ENCODE data around the gene CCDC112. TPM values are rescaled to one million over a fixed set of nuclear protein-coding genes. Genes with fewer than 3 reads are reported as not detected.
"Not testable (repeated sequence)": the region's sequence is repeated elsewhere in the genome, so short reads cannot be mapped to it uniquely, and the experiment has no call there.

The CCDC112 gene, protein sequence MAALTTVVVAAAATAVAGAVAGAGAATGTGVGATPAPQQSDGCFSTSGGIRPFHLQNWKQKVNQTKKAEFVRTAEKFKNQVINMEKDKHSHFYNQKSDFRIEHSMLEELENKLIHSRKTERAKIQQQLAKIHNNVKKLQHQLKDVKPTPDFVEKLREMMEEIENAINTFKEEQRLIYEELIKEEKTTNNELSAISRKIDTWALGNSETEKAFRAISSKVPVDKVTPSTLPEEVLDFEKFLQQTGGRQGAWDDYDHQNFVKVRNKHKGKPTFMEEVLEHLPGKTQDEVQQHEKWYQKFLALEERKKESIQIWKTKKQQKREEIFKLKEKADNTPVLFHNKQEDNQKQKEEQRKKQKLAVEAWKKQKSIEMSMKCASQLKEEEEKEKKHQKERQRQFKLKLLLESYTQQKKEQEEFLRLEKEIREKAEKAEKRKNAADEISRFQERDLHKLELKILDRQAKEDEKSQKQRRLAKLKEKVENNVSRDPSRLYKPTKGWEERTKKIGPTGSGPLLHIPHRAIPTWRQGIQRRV
- total RNA-seq = 5.1 TPM
- long read RNA-seq, partial matches to known transcripts = 0 of 6 reads
- long read RNA-seq, other reads (novel, unspliced or antisense) = 0 of 6 reads

DNA sequence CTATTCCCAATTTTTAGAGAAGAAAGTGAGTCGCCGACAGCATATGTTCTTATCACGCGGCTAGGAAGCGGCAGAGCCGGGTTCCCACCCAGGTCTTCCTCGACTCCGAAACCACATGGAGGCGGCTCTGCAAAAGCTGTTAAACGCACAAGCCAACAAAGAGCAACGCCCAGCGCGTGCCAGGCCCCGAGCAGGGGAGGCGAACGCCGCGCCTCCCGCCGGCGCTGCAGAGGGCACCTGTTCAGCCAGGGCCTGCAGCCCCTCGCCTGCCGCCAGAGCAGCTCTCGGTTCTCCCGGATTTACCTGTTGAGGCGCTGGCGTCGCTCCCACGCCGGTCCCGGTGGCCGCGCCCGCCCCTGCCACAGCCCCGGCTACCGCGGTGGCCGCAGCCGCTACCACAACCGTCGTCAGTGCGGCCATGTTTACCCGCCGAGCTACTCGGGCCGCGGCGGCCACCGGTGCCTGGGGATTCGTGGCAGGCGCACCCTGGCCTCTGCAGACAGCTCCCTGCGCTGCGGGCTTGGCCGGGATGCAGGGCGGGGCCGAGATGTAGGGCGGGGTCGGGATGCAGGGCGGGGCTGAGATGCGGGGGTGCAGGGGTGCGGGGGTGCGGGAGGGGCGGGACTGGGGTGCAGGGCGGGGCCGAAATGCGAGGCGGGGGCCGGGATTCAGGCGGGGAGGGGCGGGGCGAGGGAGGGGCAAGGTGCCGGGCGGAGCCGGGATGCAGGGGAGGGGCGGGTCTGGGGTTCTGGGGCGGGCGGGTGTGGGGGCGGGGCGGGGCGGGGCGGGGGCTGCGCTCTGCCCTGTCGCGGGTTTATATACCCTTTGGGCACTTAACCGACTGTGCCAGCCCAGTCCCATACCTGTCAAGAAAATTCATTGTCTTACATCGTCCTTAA, at the start of gene CCDC112:
Gene CCDC112, minus strand, starts transcription at position 531 of the 899 bp plus-strand sequence. Its CDS starts 111 bp downstream, at position 420.
- intact Hi-C loops (cut with DNase I) = loop anchor here (10.0 kb wide), 1 partner anchor 548 kb away; the partner anchor contains the start of genes AP3S1 and ATG12
- DNase-seq (ENCODE audit: missing footprints) (peak; percentile 93), ATAC-seq (peak; percentile 94)

DNA sequence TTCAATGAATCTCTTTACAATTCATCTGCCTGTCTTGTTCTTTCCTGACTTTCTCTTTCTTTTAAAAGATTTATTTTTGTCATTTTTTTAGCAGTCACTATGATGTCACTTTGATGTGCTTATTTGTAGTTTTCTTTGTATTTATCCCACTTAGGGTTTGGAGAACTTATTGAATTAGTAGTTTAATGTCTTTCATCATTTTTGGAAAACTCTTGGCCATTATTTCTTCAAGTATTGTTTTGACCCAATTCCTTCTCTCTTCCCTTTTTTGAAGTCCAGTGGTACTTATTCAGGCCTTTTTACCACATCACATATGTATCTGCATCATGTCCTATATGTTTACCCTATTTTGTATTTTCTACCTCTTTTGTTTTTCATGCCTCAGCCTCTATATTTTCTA, 48.9 kb upstream of the CCDC112 start:
- no peak for ATAC-seq
- intact Hi-C loops (cut with DNase I) = no loop called here
- DNase-seq (ENCODE audit: missing footprints) = no peak

DNA sequence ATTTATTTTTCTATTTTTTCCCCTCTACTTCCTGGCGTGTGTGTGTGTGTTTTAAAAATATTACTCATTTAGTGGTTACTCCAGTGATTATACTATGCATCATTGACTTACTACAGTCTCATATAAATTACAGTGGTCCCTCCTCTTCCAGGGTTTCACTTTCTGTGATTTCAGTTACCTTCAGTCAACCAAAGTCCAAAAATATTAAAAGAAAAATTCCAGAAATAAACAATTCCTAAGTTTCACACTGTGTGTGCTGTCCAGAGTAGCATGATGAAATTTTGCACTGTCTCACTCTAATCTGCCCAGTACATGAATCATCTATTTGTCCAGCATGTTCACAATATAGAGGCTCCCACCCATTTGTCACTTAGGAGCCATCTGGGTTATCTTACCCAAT, 47.4 kb upstream of the CCDC112 start:
- ATAC-seq = no peak
- intact Hi-C loops (cut with DNase I) = no loop called here
- DNase-seq (ENCODE audit: missing footprints) = no peak

DNA sequence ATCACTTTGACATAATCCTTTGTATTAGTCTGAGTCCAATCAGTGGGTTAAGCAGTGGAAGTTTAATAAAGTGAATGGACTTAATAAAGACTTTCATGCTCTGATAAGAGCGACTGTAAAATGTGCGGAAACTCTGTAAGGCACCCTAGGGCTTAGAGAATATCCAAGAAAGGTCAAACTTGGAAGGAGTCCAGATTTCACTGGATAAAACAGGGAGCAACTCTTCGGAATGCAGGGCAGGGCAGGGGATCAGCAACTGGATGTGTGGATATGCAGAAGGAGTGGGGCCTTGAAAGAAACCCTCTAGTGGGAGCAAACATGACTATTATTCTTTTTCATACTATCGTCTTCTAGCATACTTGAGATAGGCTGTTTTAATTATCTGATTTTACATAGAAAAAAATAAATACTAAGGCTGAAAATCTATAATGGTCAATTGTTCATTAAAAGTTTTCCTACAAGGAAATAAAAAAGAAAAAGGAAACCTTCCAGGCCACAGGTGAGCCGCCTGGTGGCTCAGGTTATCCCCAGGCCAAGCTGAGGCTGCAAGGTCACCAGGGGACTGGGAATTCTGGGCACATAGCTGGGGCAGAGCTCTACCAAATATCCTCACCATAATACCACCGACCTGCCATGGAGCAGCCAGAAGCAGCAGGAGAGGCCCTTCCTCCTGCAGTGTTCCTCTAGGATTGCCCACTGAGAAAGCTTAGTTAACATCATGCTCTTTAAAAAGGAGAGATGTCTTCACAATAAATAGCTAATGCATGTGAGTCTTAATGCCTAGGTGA, 46.3 kb upstream of the CCDC112 start:
- intact Hi-C loops (cut with DNase I) = no loop called here
- ATAC-seq = no peak

DNA sequence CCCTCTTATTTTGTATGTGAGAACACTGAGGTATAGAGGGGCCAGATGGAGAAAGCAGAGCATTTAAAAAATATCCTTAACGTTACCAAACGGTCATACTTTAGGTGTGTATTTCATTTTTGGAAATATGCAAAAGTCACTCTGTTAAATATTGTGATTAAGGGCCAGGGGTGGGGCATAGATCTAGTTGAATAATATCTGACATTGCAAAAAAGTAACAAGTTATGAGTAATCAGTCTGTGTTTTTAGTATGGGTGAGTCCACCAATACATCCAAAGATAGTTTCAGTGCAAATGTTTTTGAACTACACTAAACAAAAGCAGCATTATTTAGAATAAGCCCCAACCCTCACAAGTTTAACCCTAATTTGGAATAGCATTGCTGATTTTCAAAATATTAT, 45.3 kb upstream of the CCDC112 start:
- no peak for ATAC-seq
- intact Hi-C loops (cut with DNase I) = no loop called here
- no peak for DNase-seq (ENCODE audit: missing footprints)

More for the DNA sequence above, 46.3 kb upstream of the CCDC112 start:
- no peak for DNase-seq (ENCODE audit: missing footprints)

DNA sequence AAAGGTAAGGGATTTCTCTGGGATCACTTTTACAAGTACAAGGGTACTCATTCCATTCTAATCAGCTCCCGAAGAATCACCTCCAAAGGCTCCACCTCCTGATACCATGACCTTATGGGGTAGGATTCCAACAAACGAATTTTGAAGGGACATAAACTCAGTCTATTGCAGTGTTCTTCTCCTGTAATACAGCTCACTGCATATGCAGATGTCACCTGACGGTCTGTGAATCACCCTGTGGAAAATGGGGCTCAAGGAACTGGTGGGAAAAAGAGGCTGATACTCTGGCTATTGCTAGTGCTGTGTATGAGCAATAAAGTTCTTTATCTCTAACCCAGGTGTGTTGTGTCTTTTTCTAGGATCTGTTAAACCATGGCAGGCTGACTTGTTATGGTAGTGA, 42.4 kb upstream of the CCDC112 start:
- intact Hi-C loops (cut with DNase I) = no loop called here
- DNase-seq (ENCODE audit: missing footprints) (no peak), ATAC-seq (no peak)

DNA sequence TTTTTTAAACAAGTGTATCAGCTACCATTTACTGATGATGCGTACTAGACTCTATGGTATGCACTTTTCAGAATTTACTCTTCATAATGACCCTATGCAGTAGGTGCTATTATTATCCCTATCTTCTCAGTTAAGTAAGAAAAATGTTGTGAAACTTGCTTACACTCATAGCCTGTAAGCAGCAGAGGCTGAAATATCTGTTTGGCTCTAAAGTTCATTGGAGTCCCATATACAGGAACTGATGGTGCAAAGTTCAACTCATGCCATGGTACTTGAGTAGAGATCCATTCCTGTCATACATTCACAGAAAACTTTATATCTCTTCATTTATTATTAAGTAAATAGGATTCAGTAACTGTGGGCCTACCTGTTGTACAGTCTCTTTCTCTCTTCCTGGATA, 41.4 kb upstream of the CCDC112 start:
- ATAC-seq = no peak
- intact Hi-C loops (cut with DNase I) = no loop called here
- no peak for DNase-seq (ENCODE audit: missing footprints)

DNA sequence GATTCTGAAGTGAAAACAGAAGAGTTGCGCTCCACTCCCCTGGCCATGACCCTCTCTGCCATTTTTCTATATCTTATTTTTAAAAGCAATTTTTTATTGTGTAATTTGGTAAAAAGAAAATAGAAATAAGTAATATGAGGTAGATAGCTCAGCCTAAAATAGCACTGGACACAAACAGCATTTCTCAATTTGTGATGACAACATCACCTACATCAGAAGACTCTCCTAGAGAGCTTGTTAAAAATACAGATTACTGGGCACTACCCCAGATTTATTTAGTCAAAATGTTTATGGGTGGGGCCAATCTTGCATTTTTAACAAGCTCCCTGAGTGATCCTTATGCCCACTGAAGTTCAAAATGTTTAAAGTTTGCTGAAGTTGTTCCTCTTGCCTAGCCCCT, 40.5 kb upstream of the CCDC112 start:
- intact Hi-C loops (cut with DNase I) = no loop called here
- no peak for ATAC-seq
- no peak for DNase-seq (ENCODE audit: missing footprints)

DNA sequence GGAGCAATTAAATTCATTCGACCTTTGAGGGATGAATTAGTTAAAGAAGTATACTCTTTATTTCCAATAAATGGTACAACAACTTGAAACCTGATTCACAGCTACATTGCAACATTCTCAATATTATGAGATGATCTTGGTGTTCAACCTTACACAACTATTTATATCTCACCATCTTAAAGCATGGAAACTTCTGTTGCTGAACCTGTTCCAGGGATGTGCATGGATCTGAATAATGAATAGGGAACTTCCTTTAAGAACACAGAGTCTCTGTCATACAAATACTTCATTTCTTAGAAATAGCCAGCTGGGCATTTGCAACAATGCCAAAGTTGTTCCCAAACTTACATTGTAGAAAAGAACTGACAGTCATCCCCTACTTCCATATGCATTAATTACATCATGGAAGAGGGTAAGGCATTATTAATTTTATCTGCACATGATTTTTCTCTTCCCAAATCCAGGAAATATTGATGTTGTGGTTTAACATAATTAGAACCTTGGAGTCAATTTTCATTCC, 39.8 kb upstream of the CCDC112 start:
- ATAC-seq (no peak), DNase-seq (ENCODE audit: missing footprints) (no peak)
- intact Hi-C loops (cut with DNase I) = no loop called here

DNA sequence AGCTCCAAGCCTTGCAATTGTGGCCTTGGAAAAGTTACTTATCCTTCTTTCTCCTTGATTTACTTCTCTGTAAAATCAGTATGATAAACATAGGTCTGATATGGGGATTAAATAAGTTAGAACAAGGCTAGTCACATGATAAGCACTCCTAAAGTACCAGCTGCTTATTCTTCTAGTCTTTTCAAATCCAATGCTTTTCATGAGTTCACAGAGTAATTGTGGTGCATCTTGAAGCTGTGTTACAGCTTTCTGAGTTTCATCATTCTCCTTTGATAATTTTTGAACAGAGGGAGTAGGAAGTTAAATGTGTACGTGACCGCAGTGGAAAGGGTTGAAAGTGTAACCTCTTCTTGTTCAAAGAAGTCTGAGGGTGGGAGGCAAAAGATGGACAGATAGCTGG, 38.8 kb upstream of the CCDC112 start:
- ATAC-seq = no peak
- DNase-seq (ENCODE audit: missing footprints) = no peak
- intact Hi-C loops (cut with DNase I) = no loop called here

DNA sequence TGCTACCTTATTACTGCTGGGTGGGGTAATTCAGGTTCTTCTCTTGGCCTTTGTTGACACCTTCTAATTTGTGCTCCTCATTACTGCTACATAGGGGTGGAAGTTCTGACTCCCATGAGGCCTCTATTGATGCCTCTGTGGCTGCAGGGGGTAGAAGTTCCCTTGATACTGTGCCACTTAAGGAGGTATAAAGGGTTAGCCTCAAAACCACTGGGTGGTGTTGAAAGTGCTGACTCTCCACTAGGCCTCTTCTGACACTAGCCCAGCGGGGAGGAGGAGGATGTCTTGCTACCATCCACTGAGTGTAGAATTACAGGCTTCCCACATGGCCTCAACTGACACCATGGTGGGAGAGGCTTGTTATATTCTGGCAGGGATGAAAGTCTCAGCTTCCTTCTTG, 36.7 kb upstream of the CCDC112 start:
- ATAC-seq = no peak
- DNase-seq (ENCODE audit: missing footprints) = no peak
- intact Hi-C loops (cut with DNase I) = no loop called here

DNA sequence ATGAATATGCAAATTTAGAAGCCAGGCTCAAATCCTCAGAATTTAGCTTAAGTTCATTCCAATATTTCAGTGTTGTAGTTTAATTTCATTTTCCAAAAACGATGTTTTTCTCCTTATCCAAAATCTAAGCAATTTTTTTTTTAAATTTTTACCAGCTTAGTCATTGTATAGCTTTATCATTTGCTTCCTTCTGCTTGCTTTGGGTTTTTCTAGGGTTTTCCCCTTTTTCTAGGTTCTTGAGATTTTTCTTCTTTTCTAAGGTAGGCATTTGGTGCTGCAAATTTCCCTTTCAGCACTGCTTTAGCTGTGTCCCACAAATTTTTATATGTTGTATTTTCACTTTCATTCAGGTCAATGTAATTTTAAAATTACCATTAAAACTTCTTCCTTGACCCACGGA, 34.4 kb upstream of the CCDC112 start:
- intact Hi-C loops (cut with DNase I) = no loop called here
- DNase-seq (ENCODE audit: missing footprints) = no peak
- no peak for ATAC-seq

DNA sequence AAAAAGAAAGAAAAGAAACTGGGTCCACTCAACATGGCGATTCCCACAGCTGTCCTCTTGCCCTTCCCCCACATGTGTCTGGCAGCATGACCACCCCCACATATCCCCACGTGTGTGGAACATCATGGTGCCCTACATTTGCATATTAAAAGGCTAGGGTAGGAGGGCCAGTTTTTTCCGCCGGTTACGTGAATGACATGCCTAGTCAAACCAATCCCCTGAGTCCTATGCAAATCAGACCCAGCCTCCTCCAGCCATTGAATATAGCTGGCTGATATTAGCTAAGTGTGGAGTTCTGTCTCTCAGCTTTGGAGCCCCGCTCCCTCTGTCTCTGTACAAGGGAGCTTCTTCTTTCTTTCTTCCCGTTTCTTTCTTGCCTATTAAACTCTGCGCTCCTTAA, 33.0 kb upstream of the CCDC112 start:
- ATAC-seq (no peak), DNase-seq (ENCODE audit: missing footprints) (no peak)
- intact Hi-C loops (cut with DNase I) = no loop called here

DNA sequence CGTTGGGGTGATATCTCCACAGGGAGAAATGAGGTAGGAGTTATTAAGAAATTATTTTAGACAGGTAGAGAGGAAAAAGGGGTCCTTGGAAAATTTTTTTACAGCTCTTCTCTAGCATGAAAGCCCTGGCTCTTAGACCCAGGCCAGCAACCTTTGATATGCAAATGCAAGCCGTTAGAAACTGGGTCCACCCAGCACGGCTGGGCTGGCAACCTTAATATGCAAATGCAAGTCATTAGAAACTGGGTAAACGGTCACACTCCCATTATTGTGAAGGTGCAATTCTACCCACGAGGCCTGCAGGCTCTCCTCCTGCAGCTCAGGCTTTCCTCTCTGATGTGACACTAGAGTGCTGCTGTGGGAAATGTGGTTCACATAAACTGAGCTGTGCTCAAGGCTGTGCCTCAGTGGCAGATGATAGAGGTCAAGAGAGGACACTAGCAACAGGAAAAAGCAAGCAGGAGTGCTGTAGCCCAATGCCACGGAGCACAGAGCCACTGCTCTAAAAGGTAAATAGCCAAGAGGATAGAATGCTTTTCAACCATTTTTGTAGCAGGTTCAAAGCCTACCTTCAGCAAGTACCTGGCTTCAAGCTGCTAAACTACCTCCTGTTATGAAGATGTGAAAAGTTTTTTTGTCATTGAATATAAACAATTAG, 32.3 kb upstream of the CCDC112 start:
- ATAC-seq; DNase-seq (ENCODE audit: missing footprints); intact Hi-C loops (cut with DNase I): not testable (repeated sequence)

DNA sequence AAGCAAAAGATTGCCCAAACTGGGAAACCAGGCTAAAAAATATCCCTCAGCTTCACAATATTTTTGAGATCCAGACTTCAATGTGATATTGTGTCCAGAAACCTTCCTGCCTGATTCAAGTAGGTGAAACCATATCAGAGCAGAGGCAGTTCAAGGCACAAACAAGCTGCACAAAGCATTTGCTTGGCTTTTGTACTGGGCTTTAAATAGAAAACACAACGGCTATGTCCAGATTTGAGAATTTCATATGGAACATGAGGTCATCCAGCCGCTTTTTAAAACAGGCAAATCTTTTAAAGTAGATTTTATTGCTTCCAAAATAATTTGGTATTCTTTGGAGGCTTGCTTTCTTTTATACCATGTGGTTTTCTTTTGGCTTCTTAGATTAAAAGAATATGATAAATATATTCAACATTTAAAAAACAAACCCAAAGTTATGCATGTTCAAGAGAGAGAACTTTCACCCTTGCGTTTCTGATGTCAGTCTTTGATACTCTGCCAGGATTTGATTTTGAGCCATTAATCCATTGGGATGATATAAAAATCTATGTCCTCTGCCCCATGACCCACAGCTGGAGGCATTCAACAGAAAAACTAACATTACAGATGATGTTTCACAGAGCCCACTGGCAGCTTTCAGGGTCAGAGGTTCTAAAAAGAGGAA, 29.0 kb upstream of the CCDC112 start:
- ATAC-seq (no peak), DNase-seq (ENCODE audit: missing footprints) (no peak)
- intact Hi-C loops (cut with DNase I) = no loop called here

DNA sequence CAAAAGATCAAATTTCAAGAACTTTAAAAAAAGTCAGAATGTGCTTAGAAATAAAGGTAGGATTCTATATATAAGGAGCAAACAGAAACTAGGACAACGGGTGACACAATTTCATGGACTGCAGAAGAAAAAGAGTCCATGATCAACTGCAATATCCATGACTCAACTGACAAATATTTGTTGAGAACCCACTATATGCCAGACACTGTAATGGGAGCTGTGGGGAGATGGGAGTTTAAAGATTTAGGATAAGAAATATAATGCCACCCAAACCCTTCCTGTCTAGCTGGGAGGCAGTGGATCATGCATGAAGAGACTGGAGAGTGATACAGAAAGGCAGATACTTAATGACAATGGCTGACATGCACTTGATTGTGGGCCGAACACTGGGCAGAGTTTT, 27.6 kb upstream of the CCDC112 start:
- no peak for ATAC-seq
- no peak for DNase-seq (ENCODE audit: missing footprints)
- intact Hi-C loops (cut with DNase I) = no loop called here

DNA sequence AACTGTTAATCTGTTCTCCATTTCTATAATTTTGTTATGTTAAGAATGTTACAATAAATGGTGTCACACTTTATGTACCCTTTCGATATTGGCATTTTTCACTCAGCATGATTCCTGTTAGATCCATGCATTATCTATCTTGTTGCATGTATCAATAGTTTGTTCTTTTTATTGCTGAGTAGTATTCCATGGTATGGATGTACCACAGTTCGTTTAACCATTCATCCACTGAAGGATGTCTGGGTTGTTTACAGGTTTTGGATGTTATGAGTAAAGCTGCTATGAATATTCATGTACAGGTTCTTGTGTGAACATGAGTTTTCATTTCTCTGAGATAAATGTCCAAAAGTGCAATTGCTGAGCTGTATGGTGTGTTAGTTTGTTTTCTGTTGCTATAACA, 26.3 kb upstream of the CCDC112 start:
- DNase-seq (ENCODE audit: missing footprints) (no peak), ATAC-seq (no peak)
- intact Hi-C loops (cut with DNase I) = no loop called here

DNA sequence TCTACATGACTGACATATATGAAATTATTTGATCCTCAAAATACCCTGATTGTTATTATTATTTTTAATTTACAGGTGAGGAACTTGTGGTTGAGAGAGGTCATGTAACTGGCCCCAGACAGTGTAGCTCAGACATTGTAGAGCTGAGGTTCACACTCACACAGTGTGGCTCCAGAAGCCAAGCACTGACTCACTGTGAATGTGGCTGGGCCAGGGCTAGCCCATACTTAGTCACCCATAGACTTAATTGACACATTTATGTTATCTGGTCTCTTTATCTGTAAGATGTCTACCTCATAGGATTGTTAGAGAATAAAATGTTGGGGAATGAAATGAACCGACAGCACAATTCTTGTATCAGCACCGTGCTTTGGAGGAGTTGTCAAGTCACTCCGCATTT, 24.9 kb upstream of the CCDC112 start:
- ATAC-seq (no peak), DNase-seq (ENCODE audit: missing footprints) (no peak)
- intact Hi-C loops (cut with DNase I) = no loop called here

All from Right ventricle myocardium inferior (tissue), 1 donor.